HepG2 (cell line): ENCODE data around the gene CHMP5. TPM values are rescaled to one million over a fixed set of nuclear protein-coding genes. Genes with fewer than 3 reads are reported as not detected.

ENCODE experiments used
- NONO ChIP-seq, 2 experiments: fragments of 450-650 bp in 1 of 2; sonication (generic) in 1 of 2; formaldehyde crosslinking in 1 of 2; IDR thresholded peaks in 1 of 2; conservative IDR thresholded peaks in 1 of 2; 2 replicates each; pipeline versions ENCODE4 v1.6.1 to v1.8.0; 2017 to 2022; ENCODE audit warnings: mild to moderate bottlenecking in 1 of 2, missing genetic modification reagents in 1 of 2, moderate library complexity in 1 of 2
- RFX5 ChIP-seq: IDR thresholded peaks from 2 replicates; pipeline ENCODE4 v1.6.1; 2011; ENCODE audit warnings: low read depth, low read length, improper control_type of control experiment
- RXRA ChIP-seq: sonication (generic); formaldehyde crosslinking; IDR thresholded peaks from 2 replicates; pipeline ENCODE4 v1.5.1; 2020; ENCODE audit warnings: missing genetic modification reagents
- SMARCE1 ChIP-seq: fragments of 450-650 bp; IDR thresholded peaks from 2 replicates; pipeline ENCODE4 v1.6.1; 2017; ENCODE audit warnings: borderline replicate concordance
- SNAPC2 ChIP-seq: sonication (generic); formaldehyde crosslinking; IDR thresholded peaks from 2 replicates; pipeline ENCODE4 v1.8.1; 2022; ENCODE audit warnings: mild to moderate bottlenecking, missing genetic modification reagents
- SNRNP70 ChIP-seq: fragments of 200-400 bp; formaldehyde crosslinking; IDR thresholded peaks from 2 replicates; pipeline ENCODE4 v1.6.1; 2017; ENCODE audit warnings: mild to moderate bottlenecking, low read depth, low read length, moderate library complexity
- YEATS2 ChIP-seq: sonication (generic); formaldehyde crosslinking; IDR thresholded peaks from 2 replicates; pipeline ENCODE4 v1.4.0; 2020; ENCODE audit warnings: missing genetic modification reagents, borderline replicate concordance
- ZBTB10 ChIP-seq: sonication (generic); formaldehyde crosslinking; IDR thresholded peaks from 2 replicates; pipeline ENCODE4 v1.4.0; 2020; ENCODE audit warnings: missing genetic modification reagents, borderline replicate concordance
- ZBTB40 ChIP-seq, 2 experiments: fragments of 450-650 bp in 1 of 2; sonication (generic) in 1 of 2; formaldehyde crosslinking in 1 of 2; IDR thresholded peaks; 2 replicates each; pipeline versions ENCODE4 v1.6.1 to v1.8.0; 2016 to 2022; ENCODE audit warnings: antibody characterized with exemption in 1 of 2, mild to moderate bottlenecking in 1 of 2, missing genetic modification reagents in 1 of 2
- ZBTB7B ChIP-seq: sonication (generic); formaldehyde crosslinking; IDR thresholded peaks from 2 replicates; pipeline ENCODE4 v1.4.0; 2020; ENCODE audit warnings: missing genetic modification reagents
- ZNF225 ChIP-seq: sonication (generic); formaldehyde crosslinking; IDR thresholded peaks from 2 replicates; pipeline ENCODE4 v1.4.0; 2020; ENCODE audit warnings: mild to moderate bottlenecking, missing genetic modification reagents
- ZNF343 ChIP-seq: sonication (generic); formaldehyde crosslinking; IDR thresholded peaks from 2 replicates; pipeline ENCODE4 v1.4.0; 2020; ENCODE audit warnings: mild to moderate bottlenecking, missing genetic modification reagents
- ZSCAN30 ChIP-seq: sonication (generic); formaldehyde crosslinking; IDR thresholded peaks from 2 replicates; pipeline ENCODE4 v1.5.0; 2020; ENCODE audit warnings: mild to moderate bottlenecking, missing genetic modification reagents
- polyA plus RNA-seq, 8 experiments: library from polyadenylated mRNA; depleted of rRNA in 3 of 8; stranded (reverse) in 7 of 8; unstranded in 1 of 8; fragments of >200 nt; fragmentation: Illumina TruSeq in 4 of 8; extraction: Trizol in 4 of 8; gene quantifications; 2 replicates each; pipeline versions ENCODE4 v1.2.1 to v1.2.3, GENCODE V29; 2011 to 2016; ENCODE audit warnings: low read depth in 4 of 8, missing spikeins in 1 of 8, mixed read lengths in 1 of 8; ENCODE audit not compliant: insufficient read depth in 1 of 8
- total RNA-seq, 5 experiments: library from RNA; depleted of rRNA; stranded (reverse); fragments of >200 nt; fragmentation: Illumina TruSeq; extraction: Trizol; gene quantifications; 2 replicates each; pipeline ENCODE4 v1.2.3, GENCODE V29; 2016; ENCODE audit warnings: low read depth in 1 of 5

The CHMP5 gene
- total and polyA plus RNA-seq, 2 of the 13 experiments (the other 11 are each of a cell fraction or from before 2014, with no cell fraction given): 46.0 to 57.3 TPM

GRCh38 chr9:33264003-33264472, 811 bp upstream of the CHMP5 start (continued):
- TF ChIP-seq ZBTB40 (IDR thresholded peaks at IDR 0.05) (no peak), ZBTB40 (CRISPR knock-in tag; IDR thresholded peaks at IDR 0.05) (0 out of 2 replicates have a peak, but pooled peaks have one; percentile 44), SMARCE1 (no peak), ZSCAN30 (CRISPR knock-in tag) (no peak), RXRA (CRISPR knock-in tag) (0 out of 2 replicates have a peak, but pooled peaks have one; percentile 13), SNRNP70 (no peak), ZNF225 (0 out of 2 replicates have a peak, but pooled peaks have one; percentile 50), NONO (IDR thresholded peaks at IDR 0.05) (no peak), NONO (CRISPR knock-in tag; conservative IDR thresholded peaks at IDR 0.05) (no peak; the same call in 1 of the 2 replicates), YEATS2 (CRISPR knock-in tag) (no peak), ZBTB7B (0 out of 2 replicates have a peak, but pooled peaks have one; percentile 6), SNAPC2 (no peak; the same call in 1 of the 2 replicates), ZNF343 (CRISPR knock-in tag) (0 out of 2 replicates have a peak, but pooled peaks have one; percentile 27), ZBTB10 (CRISPR knock-in tag) (no peak), RFX5 (no peak)
